HG03575 (cell line): ENCODE measurements around the gene CRHR1.

ENCODE experiments used
- ATAC-seq: cut with Tn5 transposase; IDR thresholded peaks from one replicate; pipeline ENCODE4 v1.9.1; 2021; ENCODE audit not compliant: unreplicated experiment, insufficient number of reproducible peaks, low FRiP score; ENCODE audit errors: extremely low read depth

The CRHR1 gene

DNA sequence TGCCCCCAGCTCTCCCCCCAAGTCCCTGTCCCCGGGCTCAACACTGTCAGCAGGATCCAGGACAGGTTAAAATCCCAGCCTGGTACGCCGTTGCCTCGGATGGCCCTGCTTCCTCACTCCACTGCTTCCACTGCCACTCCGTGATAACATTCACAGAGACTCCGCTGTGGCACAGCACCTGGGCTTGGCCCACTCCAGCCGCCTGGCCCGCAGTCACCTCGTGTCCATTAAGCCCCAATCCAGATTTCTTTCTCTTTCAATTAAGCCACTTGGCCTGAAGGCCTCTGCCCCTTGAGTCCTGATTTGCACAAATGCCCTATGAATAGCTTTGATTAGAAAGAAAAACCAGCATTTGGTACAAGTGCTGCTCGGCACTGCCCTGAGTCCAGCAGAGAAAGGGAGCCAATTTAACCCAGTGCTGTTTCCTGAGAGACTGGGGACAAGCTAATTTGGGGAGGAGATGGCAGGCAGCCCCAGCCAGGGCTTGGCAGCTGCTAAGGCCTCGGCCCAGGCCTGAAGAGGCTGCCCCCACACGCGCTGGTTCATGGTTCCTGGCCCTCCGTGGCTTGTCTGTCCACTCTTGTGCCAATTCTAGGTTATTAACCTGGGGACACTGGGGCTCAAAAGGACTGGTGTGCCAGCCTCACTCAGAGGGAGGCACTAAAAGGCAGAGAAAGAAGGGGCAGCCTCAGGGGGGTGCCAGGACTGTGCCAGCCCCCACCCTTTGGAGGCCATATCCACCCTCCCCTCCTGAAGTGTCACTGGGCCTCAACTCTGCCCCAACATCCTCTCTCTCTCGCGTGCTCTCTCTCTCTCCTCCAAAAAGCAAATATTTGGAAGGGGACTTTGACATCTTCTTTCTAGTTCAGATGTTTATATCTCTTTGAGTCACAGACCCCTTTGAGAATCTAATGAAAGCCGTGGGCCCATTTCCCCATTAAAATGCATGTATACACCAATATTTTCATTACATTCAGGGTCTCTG lies 30.8 kb downstream of the CRHR1 start:
- no peak for ATAC-seq

DNA sequence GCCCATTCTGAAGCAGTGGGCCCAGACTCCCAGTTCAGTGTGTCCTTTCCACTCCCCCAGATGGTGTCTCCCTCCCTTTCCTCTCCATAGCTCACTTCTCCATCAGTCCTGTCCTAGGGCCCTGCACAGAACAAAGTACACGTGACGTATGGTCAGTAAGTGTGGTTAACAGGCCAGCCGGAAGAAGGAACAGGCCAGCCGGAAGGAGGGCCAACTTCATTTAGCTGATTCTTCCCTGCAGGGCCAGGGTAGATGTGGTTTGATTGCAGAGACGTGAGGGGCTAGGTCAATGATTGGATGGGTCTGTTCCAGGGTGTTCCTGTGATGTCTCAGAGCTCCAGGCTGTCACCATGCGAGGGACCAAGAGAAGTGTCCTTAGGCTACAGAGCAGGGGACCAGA lies 31.6 kb downstream of the CRHR1 start:
- no peak for ATAC-seq

DNA sequence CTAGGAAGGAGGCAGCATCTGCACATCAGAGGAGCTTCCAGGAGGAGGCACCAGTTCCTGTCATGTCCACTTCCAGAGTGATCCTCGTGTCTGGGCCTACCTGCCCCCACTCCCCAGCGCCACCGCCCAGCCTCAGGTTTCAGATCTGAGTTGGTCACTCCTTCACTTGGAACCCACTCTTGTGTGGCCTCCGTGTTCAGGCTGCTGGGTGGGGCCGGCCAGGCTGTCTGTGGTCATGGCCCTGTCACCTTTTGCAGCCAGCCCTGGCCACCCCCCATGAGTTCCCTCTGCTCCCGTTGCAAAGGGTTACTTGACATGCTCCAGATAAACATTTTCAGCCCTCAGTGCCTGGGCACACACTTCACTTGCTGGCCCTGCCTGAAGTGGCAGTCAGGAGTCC lies 33.9 kb downstream of the CRHR1 start:
- no peak for ATAC-seq

DNA sequence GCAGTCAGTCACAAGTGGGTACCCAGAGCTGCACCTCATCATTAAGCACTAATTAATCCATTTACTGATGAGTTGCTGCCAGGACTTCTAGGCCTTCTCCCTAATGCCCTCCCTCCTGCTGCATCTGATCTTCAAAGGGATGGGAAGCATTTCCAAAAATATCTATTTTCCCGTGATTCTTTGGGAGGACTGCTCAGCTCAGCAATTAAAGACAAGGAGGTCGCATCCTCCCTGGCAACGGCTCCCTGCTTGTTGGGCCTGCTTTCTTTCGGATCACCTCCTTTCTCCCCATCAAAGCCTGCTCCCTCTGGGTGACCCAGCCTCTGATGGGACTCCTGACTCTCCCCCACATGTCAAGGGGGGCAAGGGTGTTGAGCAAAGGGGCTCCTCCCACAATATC lies 34.6 kb downstream of the CRHR1 start:
- no peak for ATAC-seq

DNA sequence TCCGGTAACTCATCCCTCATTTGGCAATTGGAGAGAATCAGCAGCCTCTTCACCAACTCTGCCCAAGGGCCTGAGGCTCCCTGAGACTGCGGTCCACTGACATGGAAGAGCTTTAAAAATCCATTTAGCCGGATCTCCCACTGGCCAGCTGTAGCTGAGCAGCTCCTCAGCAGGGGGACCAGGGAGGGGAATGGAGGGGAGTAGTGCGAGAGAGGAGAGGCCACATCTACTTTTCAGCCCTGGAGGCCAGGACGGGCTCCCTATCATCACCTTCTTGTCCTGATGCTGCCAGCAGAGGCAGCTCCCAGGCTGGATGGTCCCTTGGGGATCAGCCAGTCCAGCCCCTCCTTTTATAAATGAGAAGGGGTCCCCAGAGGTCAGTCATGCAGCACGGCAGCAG lies 35.5 kb downstream of the CRHR1 start:
- no peak for ATAC-seq

DNA sequence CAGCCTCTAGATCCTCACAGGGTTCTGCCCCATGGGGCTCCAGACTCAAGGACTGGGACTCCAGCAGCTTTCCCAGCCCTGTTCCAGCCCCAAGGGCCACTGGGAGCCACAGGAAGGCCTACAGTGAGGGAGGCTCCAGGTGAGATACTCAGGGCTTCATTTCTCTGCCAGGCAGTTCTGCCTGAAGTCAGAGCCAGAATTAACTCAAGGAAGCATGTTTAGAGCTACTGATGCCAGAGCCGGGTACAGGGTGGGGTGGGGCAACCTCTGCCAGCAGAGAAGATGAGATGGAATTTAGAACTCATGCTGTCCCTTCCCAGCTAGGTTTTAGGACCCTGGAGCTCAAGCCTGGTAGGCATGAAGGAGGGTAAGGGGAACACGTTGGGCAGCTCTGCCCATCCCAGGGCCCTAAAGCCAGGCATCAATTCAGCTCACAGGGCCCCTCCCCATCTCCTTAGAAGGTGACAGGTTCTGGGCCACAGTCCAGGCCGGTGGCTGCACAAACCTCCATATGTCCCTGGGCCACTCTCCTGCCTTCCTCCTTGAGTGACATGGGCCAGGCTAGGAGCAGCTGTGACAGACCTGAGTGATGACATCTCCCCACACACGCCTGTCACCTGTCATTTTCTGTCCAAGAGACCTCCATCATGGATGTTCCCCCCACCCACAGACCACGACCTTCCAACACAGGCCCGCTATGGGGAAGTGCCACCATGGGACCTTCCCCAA lies 36.1 kb downstream of the CRHR1 start:
- ATAC-seq, result no peak

DNA sequence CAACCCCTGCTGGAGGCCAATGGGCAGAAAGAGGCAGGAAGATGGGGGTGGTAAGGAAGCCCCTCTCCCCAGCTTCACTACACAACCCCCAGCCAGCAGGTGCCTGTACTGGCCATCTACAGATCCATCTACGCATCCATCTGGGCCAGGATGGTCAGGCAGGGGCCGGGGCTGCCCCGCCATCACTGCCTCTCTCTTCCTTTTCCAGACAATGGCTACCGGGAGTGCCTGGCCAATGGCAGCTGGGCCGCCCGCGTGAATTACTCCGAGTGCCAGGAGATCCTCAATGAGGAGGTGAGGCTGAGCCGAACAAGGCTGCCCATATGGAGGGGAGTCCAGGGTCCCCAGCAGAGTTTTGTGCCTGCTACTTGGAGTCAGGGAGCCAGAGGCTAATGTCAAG lies 37.0 kb downstream of the CRHR1 start:
- no peak for ATAC-seq

DNA sequence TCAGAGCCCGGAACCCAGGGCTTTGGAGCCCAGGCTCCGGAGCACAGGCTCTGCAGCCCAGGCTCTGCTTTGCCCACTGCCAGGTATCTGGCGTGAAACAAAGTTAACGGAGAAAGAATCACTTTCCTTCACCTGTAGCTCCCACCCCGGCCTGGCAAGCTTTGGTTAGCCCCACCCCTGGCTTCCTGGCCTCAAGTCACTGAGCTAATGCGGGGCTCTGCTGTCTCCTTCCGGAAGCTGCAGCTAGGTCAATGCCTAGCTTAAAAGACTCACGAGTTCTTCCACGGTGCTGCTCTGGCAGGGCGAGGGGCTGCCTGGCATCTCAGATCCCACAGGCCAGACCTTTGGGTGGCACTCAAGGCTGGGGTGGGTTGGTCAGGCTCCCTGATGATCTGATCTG lies 39.5 kb downstream of the CRHR1 start:
- no peak for ATAC-seq

DNA sequence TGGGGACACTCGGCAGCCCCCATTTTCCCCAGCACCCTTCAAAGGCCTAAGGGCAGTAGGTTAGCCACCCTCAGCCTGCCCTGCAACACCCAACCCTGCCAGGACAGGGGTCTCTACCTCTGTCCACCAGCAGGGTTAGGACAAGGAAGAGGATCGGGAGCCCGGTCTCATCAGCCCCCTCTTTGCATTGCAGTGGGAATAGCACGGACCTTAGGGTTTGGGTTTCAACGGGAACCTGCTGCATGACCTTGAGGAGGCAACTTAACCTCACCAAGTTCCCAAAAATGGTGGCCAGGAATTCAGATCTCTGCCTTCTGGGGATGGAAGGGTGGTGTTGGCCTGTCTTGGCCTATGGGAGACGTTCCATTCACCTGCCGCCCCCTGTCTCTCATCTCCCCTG lies 40.4 kb downstream of the CRHR1 start:
- no peak for ATAC-seq

DNA sequence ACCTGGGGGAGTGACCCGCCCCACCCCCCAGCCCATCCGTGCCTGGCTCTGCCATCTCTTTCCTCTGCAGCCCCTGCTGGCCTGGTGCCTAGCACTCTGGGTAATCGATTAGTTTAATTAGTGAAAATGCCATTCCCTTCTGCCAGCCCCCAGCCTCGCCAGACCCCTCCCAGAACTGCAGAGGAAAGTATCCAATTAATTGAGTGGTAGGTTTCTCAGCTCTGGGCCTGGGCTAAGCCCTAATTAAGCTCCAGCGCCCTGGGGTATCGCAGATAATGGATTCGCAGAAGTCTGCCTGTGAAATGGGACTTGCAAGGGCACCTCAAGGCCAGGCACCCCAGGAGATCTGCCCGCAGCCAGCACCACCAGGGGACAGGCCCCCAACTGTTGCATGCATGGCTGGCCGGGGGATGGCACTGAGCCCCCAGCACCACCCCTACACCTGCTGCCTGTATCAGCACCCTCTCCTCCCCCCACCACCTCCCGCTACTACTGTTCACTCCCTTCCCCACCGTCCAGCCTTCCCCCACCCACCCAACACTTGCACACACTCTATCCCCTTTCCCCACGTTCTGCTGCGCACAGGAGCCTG lies 40.9 kb downstream of the CRHR1 start:
- no peak for ATAC-seq

DNA sequence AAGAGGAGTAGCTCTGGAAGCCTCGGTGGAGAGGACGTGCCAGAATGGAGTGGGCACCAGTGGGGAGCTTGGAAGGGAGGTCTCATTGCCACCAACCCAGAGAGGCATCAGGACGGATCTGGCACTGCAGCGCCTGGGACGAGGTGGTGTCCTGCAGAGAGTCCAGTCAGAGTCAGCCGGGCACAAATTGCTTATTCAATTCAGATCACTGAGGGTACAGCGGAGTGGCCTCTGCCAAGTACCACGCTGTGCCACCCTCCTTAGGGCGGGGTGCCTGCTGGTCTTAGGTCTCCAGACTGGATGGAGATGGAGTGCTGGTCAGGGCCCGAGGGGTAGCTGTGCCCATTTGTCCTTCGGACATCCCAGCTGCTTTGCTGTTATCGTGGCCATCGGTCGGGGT lies 41.7 kb downstream of the CRHR1 start:
- ATAC-seq, result no peak

DNA sequence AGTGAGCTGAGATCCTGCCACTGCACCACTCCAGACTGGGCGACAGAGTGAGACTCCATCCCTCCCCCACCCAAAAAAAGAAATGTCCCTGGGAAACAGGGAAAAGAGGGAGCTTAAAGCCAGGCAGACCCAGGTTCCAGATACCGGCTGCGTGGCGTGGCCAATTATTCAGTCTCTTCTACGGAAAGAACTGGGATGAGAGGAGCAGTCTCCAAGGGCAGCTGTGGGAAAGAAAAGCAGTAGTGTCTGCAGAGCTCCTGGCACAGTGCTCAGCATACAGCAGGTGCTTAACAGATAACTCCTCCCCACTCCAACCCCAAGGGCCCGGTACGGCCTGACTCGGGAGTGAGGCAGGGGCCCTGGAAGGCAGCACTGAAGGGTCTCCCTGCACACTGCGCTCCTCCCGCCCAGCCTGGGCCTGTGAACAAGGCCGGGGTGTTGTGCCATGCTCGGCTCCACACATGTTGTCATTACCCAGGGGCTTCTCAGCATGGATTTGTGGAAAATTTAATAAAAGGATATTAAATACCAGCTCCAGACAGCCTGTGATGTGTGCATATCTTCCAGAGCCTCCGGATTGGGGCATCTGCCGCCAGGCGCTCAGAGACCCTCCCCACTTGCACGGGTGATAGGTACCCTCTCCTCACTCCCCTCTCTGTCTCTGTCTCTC lies 42.9 kb downstream of the CRHR1 start:
- ATAC-seq, result no peak

DNA sequence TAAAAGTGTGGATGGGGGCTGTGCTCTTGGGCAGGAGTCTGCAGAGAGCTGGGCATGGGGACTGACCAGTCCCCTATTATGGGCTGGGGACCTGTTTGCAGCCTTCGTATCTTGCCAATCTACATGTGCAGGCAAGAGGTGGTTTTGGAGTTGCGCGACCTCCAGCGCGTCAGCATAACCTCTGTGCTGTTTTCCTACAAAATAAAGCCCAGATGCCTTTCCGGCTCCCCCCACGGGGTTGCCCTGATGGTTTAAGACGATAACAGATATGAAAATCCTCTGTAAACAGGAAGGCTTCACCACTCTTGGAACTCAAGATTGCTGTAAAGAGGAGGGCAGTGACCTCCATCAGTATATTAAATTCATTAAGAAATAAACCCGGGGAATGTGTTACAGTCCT lies 44.1 kb downstream of the CRHR1 start:
- no peak for ATAC-seq

DNA sequence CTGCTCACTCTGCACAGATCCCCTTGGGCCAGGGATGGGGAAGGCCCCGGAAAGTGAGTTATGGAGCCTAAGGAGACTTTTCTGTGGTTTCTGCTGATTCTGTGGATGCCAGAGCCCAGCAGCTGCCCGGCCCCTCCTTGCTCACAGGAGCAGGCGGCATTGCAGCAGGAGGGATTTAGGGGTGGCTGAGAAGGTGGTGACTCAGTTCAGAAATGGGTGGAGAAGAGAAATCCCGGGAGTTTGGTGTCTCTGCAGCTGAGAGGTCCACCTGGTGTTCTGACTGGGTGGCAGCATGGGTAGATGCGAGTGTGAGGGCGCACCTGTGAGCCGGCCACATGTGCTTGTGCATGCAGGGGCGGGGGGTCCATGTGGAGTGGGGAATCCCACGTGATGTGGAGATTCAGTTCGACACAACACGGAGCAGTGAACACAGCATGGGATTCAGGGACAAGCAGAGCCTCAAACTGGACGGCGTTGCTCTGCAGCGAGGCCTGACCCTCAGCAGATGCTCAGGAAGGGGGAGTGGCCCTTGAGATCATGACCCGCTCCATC lies 44.5 kb downstream of the CRHR1 start:
- ATAC-seq, result no peak

DNA sequence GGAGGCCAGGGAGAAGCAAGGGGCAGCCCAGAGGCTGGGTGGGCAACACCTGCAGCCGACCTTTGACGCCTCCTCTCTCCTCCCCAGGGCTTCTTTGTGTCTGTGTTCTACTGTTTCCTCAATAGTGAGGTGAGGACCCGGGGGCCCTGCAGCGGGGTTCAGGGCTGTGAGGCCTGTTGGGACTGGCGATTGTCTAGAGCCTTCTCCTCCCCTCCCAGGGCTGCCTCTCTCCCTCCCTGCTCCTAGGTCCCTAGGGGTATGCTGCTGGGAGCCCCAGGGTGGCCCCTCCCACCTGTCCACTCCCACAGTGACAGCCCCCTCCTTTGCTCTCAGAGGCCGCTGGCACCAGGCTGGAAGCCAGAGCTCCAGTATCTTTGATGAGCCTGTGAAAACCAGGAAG lies 49.8 kb downstream of the CRHR1 start:
- no peak for ATAC-seq

DNA sequence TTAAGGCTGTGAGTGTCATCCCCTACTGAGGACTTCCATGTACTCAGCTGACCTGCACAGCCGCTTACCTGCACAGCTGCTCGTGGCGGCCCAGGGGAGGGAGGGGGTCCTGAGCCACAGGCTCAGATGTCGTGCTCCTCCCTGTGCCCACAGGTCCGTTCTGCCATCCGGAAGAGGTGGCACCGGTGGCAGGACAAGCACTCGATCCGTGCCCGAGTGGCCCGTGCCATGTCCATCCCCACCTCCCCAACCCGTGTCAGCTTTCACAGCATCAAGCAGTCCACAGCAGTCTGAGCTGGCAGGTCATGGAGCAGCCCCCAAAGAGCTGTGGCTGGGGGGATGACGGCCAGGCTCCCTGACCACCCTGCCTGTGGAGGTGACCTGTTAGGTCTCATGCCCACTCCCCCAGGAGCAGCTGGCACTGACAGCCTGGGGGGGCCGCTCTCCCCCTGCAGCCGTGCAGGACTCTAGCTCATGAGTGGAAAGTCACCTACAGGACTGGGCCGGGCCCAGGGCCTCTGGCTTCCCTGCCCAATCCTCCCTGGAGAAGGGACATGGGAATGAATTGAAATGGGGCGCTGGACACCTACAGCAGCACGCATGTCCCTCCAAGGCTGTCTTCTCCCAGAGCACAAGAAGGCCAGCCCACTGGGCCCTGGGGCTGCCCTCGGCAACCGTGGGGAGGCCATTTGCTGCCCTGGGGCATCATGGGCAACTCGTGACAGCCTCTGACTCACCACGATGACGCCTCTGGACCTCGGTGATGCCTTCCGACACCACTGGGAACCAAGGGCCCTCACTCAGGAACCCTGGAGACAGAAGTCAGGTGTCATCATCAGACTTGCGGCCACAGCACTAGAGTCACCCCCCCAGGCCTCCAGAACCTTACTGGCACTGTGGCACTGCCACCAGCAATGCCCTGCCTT lies 50.6 kb downstream of the CRHR1 start:
- ATAC-seq, result no peak

DNA sequence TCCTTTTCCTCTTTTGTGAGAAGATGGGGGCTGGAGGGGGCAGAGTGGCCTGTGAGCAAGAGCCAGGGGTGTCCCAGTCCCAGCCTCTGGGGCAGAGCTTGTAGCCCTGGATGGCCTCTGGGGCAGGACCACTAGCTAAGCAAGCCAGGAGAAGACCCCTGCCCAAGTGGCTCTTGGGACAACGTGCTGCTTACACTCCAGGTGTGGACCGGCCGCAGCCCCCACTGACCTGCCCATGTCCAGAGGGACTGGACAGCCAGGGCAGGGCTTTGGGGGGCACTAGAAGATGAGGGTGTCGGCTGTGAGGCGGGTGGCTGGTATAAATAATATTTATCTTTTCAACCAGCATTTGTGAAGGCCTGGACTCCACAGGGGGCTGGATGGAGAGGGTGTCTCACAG lies 51.4 kb downstream of the CRHR1 start:
- no peak for ATAC-seq
